GM19467 (cell line): ENCODE measurements around the gene C10orf90.
"Not testable (repeated sequence)": the region's sequence is repeated elsewhere in the genome, so short reads cannot be mapped to it uniquely, and the experiment has no call there.

Experiments used
- ATAC-seq: cut with Tn5 transposase; IDR thresholded peaks from one replicate; pipeline ENCODE4 v1.9.1; 2021; ENCODE audit warnings: mild to moderate bottlenecking, moderate library complexity; ENCODE audit not compliant: unreplicated experiment

The C10orf90 gene

GRCh38 chr10:126397640-126398382 lies 272.7 kb downstream of the C10orf90 start:
- no peak for ATAC-seq

- ATAC-seq = no peak
These were observed 273.3 kb downstream of the C10orf90 start for GRCh38 chr10:126397156-126397555.

- no peak for ATAC-seq
These were observed 275.5 kb downstream of the C10orf90 start for GRCh38 chr10:126394948-126395347.

GRCh38 chr10:126393076-126393475 lies 277.4 kb downstream of the C10orf90 start:
- ATAC-seq = no peak

- ATAC-seq = no peak
These were observed 278.0 kb downstream of the C10orf90 start for GRCh38 chr10:126392469-126392868.

- no peak for ATAC-seq
These were observed 278.4 kb downstream of the C10orf90 start for GRCh38 chr10:126392068-126392467.

- no peak for ATAC-seq
These were observed 279.2 kb downstream of the C10orf90 start for GRCh38 chr10:126391192-126391885.

GRCh38 chr10:126390324-126390723 lies 280.2 kb downstream of the C10orf90 start:
- ATAC-seq = no peak

GRCh38 chr10:126387931-126388911 lies 282.3 kb downstream of the C10orf90 start, which contains the start of gene ADAM12:
Gene ADAM12, minus strand, starts transcription at chr10:126388477. Its CDS starts 332 bp downstream, at chr10:126388145.
- no peak for ATAC-seq

- no peak for ATAC-seq
These were observed 283.2 kb downstream of the C10orf90 start for GRCh38 chr10:126387041-126387921.

GRCh38 chr10:126384269-126384873 lies 286.1 kb downstream of the C10orf90 start:
- ATAC-seq = no peak

GRCh38 chr10:126380352-126381076 lies 290.0 kb downstream of the C10orf90 start:
- no peak for ATAC-seq

GRCh38 chr10:126379166-126379565 lies 291.3 kb downstream of the C10orf90 start:
- ATAC-seq = not testable (repeated sequence)

GRCh38 chr10:126376956-126377355 lies 293.5 kb downstream of the C10orf90 start:
- ATAC-seq = no peak

GRCh38 chr10:126375926-126376554 lies 294.5 kb downstream of the C10orf90 start:
- no peak for ATAC-seq

- ATAC-seq = no peak
These were observed 295.2 kb downstream of the C10orf90 start for GRCh38 chr10:126375299-126375698.
